Activated CD8-positive, alpha-beta memory T cell treated with anti-CD3 and anti-CD28 coated beads, Interleukin-2, amount 50 U/mL, for 1 hour (primary cell): Measurements from ENCODE around the gene CDH11.

ENCODE experiments used
- DNase-seq: peaks from one replicate; pipeline ENCODE4 v3.0.0-alpha.2; 2020; ENCODE audit errors: extremely low read depth

CDH11 gene, protein sequence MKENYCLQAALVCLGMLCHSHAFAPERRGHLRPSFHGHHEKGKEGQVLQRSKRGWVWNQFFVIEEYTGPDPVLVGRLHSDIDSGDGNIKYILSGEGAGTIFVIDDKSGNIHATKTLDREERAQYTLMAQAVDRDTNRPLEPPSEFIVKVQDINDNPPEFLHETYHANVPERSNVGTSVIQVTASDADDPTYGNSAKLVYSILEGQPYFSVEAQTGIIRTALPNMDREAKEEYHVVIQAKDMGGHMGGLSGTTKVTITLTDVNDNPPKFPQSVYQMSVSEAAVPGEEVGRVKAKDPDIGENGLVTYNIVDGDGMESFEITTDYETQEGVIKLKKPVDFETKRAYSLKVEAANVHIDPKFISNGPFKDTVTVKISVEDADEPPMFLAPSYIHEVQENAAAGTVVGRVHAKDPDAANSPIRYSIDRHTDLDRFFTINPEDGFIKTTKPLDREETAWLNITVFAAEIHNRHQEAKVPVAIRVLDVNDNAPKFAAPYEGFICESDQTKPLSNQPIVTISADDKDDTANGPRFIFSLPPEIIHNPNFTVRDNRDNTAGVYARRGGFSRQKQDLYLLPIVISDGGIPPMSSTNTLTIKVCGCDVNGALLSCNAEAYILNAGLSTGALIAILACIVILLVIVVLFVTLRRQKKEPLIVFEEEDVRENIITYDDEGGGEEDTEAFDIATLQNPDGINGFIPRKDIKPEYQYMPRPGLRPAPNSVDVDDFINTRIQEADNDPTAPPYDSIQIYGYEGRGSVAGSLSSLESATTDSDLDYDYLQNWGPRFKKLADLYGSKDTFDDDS

DNA sequence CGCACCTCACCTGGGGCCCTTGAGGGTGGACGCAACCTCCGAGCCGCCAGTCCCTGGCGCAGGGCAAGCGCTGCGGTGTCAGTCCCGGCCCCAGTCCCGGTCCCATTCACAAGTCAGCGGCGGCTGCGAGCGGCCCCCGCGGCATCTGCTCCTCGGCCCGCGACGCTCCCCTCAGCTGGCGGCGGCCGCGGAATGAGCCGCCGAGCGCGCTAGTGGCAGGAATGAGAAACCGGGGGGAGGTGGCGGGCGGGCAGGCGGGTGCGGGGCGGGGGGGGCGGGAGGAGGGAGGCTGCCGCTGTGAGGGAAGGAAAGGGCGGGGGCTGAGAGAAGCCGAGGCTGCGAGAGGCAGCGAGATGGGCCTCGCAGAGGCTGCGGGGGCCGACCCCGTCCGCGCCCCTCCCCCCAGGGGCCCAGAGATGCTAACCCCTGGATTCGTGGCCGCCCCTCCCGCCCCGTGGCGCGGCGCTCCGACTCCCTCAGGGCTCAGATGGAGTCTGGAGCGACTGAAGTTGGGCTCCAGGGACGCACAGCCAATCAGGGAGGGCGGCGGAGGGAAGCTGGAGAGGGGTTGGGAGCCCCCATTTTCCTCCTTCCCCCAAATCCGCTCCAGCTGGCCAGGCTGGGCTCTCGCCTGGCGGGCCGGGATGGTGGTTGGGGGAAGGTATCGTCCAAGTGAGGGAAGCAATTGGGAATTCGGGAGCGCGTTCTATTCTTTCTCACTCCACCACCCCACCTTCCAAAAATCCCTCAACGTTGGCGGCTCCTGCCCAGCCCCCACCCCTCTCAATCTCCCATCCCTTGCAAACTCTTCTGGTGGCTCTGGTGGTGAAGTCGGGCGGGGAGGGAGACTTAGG lies at the start of gene CDH11:
TSS of gene CDH11 (minus strand) at position 194 of the 854 bp plus-strand sequence. CDS start 117,194 bp downstream, outside the sequence.
- no peak for DNase-seq

DNA sequence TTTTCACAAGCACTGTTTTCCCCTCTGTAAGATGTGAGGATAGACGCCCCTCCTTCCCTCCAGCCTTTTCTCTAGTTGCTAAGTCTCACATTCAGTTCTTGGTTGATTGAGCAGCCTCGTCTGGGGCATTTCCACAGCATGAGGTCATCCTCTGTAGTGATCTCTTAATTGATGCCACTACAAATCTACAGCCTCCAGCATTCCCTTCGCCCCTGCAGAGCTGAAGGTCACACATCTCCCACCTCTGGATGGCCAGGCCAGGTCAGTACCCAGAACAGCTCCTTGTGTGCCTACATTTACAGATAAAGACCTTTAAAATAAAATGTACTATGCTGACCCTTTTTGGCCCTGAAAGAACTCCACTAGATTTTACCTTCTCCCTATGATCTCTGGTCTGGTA lies 32.5 kb upstream of the CDH11 start:
- no peak for DNase-seq

DNA sequence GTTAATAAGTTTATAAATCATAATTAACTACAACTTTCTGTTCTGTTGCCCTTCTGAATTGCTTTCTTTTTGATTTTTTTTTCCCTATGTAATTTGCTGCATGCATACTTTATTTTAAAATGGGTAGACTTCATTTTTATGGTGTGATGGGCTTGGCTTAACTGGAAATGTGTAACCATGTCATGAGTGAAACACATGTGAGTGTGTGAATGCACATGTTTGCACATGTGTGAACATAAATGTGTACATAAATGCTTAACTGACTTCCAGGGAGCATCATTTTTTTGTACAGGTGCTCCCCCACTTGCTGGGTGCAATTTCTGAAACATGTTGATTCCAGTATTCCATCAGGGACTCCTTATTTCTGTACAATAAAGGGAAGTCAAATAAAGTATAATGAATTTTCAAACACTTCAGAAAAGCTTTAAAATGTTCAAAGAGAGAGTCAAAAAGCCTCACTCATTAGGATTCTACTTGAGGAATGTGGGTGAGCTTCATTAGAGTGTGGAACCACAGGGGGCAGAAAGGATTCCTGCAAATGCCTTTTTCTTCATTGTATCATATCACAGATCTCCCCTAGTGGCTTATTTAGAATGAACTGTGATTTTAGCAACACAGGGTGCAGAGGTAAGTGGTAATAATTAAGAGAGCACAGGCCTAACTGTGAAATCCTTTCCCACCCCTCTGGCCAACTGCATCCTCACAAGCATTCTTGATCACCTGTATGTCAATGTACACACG lies 31.7 kb upstream of the CDH11 start:
- DNase-seq: no peak

DNA sequence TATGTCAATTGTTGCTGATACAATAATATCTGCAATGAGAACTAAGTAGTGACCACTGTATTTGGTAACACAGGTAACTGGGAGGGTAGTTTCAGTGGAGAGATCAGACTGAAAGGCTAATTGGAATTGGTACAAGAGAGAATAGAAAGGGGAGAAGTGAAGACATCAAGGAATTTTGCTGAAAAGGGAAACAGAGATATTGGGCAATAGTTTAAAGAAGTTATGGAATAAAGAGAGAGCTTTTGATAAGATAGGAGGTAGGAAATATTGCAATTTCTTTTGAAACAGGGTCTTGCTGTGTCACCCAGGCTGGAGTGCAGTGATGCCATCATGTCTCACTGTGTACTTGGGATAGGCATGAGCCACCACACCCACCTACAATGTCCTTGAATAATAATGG lies 26.9 kb upstream of the CDH11 start:
- DNase-seq: no peak

DNA sequence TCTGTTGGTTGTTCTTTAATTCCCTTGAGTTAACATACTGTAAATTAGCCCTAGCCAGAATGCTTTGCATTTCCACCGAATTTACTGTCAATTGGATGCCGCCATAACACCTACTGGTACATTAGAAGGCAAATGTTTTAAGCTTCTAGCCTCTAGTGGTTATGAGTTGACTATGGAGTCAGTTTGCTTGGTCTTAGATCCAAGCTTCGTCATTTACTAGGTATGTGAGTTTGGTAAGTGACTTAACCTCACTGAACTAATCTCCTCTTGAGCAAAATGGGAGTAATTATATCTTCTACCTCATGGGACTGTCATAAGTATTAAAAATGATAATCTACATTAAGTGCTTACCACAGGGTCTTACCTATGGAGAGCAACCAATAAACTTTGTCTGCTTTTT lies 20.4 kb upstream of the CDH11 start:
- DNase-seq: no peak

DNA sequence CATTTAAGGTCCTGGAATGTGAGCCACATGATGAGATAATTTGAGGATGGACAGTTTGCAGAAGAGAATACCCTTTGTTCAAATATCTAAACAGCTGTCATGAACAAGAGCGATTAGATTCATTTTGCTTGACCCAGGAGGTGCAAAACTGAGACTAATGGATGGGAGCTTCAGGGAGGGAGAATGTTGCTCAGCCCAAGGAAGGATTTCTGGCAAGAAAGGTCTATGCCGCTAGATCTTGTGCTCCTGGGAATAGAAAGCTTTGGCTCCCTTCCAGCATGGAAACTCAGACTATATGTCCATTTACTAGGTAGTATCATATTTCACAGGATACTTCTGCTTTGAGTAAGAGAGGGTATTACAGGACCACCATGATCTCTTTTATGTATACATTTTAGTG lies 14.8 kb upstream of the CDH11 start:
- no peak for DNase-seq

DNA sequence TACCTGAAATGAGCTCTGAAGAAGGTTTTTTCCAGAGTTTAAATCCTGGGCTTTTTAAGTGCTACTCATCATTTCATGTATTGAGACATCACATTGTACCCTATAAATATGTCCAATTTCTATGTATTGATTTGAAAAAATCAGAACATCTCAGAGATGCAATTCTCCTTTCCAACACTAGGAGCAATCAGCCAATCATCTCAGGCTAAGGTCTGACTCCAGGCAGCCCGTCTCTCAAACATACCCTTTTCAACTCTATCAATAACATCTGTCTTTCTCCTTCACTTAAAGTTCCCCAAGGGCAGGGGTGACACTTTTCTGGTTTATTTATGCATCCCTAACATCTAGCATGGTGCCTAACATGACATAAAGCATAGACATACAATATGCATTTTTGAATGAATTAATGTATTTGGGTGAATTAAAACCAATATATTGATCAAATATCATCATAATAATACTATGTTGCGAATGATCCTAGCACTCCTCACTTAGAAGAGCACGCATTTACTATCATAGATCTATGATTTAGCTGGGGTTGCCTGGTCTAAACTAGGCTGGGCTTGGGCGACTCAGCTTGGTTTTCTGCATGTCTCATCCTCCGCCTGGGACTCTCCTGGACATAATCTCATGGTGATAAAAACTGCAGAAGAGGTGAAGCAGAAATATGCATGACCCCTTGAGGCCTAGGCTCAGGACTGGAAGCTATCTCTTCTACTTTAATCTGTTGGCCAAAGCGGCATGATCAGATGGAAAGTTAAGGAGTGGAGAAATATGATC lies 5.2 kb upstream of the CDH11 start:
- no peak for DNase-seq

DNA sequence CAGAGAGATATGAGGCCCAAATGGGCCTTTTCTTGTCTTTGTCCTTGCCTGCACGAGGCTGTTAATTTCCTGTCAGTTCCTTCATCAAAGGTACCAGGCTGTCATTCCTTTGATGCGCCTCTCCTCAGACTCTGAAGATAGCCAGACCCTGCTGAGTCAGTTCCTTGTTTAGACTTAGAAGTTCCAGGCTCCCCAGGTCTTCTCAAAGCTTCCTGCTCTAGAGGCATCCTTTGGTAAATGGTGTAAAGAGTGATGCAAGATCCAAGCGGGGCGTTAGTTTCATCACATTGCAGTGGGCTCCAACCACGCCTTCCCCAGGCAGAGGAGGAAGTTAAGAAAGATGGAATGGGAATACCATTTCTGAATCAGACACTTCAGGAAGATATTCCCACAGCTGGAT lies 4.0 kb upstream of the CDH11 start:
- no peak for DNase-seq

DNA sequence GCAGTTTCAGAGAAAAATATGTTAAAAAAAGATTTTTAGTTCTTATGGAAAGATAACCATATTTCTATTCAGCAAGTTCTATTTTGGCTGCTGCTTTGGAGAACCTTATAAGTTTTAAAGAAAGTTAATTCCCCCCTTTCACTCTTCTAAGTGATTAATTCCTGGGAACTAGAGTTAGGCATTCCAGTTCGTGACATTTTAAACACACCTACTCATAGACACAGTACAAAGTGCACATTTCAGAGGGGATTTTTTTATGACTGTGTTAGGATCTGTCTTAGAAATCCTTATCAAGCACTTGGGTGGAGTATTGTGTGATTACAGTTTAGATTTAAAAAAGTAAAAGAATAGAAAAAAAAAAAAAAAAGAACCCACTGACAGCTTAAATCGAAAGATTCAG lies 3.5 kb upstream of the CDH11 start:
- no peak for DNase-seq

DNA sequence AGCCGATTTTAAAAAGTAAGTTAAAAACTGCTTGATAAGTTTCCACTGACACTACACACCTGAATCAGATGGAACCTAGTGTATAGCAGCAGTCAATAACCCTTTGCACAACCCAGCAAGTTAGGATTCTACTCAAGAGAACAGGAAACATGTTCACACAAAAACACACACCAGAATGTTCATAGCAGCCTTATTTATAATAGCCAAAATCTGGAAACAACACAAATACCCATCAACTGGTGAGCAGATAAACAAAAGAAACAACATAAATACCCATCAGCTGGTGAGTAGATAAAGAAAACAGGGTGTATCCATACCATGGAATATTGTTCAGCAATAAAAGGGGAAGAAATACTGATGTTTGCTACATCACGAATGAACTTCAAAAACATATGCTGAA lies 2.7 kb upstream of the CDH11 start:
- DNase-seq: no peak

DNA sequence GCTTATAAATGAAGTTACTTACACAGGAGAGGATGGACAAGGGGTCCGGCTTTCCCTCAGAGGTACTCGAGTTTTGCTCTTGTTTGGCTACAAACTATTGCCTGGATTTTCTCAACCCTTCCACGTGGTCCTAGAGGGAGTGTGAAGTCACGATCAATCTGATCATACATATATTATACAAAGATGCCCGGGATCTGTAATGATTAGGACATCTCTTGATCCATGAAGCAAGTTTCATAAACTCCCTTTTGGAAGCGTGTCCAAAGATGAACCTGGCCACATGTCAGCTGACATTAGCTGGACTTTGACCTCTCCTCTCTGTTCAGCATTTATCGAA lies 2.3 kb upstream of the CDH11 start:
- no peak for DNase-seq

DNA sequence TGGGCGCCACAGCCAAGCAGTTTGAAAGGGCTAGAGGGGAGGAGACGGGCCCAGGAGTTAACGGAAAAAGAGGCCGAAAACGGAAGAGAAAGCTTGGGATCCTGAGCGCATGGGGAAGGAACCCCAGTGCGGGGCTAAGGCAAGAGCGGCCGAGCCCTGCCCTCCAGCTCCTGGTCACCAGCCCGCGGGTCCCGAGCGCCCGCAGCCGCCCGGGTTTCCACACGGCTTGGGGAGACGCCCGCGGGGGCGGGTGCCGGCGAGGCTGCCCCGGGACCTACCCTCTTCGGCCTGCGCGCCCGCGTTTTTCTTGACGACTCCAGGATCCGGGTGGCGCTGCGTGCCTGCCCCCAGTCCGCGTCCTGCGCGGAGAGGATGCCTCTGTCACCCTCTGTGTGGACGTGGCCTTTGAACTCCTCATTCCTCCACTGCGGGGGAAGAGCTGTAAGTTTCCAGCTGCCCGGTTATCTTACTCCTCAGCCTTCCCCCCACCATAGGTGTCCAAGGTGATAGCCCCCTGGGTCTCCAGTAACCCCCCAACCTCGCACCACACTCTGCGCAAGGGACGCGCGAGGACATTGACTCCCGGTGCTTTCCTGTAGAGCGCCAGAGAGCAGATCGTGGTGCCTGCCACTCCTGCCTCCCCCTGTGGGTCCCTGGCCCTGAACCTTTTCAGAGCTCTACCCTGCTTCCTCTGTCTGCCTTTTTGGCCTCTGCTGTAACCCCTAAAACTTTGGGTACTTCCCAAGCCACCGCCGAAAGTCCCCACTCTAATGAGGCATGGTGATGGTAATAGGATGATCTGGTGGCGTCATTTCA lies 1.7 kb upstream of the CDH11 start:
- no peak for DNase-seq

DNA sequence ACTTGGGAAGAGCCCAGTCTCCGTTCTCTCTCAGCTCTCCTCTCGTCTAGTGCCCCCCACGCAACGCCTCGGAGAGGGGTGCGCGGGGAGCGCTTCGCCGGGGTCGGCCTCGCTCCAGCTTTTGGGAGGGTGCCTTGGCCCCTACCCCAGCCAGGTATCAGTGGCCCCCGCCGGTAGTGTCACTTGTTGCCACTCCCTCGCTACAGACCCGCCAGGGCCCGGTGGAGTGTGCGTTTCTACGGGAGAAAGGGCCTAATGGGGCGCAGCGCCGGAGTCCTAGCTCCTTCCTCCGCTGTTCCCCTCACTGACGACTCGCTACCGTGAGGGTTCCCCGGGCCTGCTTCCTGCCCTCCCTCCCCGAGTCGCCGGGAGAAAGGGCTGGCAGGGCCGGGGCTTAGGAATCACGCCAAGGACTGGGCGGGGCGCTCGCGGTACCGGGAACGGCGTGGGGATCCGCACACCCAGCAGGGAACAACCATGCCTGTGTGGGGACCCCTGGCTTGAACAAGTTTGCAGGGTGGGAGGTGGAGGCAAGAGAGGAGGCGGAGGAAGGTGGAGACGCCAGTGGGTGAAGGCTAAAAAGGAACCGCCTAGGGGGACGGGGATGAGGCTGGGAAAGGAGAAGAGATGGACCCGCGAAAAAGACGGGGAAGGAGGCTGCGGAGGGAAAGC lies 997 bp upstream of the CDH11 start:
- no peak for DNase-seq

DNA sequence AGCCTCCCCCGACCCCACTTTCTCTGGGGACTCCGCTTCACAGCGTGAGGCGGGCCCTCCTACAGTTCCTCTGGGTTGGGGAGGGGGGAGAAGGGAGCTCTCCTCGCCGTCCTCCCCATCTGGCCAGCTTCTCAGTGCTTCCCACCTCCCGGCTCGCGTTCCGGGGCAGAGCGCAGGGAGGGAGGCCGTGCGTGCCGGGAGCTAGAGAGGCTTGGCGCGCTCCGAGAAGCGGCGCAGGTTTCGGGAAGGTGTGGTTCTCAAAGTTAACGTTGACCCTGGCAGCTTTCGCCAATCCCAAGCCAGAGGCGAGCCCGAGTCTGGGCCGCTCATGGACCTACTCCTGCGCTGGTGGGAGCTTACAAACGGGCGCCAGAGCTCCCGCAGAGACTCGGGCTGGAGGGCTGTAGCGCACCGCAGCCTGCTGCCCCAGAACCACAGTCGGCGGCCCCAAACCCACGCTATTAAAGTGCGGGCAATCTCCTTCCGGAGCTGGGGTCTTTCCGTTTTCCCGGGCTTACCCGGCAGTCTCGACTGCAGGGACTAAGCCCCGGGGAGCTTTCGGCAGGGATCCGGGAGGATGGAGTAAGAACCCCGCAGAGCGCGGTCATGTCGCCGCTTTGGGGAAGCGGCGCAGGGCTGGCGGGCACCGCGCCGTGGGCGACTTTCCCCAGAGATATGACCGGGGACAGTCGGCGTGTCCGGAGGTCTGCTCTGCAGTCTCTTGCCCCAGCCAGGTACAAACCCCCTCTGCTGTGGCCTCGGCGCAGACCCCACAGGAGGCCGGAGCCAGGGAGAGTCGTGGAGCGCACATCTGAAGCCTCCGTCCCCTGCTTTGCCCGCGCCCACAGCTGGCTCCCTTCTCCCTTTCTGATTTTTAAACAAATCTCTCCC lies 787 bp downstream of the CDH11 start:
- DNase-seq: no peak

DNA sequence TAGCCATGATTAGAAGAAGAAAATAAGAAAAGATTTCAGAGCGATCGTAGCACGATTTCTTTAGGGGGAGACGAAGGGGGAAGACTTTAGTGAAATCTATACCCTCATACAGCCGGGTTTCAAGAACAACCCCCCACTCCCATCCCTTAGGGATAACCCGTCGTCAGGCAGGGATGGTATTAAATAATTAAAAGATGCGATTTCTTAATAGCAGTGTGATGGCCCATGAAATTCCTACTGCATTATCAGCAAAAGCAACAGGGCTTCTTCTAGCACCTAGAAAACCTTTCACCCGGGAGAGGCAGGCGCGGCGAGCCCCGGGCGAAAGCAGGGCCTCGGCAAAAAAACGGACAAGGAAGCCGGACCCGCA lies 1.4 kb downstream of the CDH11 start:
- DNase-seq: no peak

DNA sequence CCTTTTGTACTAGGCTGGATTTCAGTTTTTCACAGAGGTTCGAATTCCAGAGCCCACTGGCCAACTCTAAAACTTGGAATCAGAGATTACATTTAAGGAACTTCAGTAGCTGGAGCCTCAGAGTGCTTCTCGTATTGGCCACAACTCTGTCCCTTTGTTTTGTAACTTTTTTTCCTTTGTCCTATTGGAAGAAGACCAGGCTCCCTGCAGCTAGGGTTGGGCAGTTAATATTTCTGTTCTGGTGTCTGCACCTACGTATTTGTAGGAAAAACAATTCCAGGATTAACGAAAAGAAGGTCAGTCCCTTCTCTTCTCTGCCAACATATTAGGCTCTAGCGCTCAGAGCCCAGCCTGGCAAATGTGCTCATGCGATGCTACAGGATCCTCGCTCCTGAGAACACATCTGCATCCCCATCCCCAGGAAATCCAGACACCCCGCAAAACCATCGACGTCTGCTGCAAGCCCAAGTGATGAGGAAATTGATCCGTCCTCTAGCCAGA lies 1.9 kb downstream of the CDH11 start:
- DNase-seq: no peak

DNA sequence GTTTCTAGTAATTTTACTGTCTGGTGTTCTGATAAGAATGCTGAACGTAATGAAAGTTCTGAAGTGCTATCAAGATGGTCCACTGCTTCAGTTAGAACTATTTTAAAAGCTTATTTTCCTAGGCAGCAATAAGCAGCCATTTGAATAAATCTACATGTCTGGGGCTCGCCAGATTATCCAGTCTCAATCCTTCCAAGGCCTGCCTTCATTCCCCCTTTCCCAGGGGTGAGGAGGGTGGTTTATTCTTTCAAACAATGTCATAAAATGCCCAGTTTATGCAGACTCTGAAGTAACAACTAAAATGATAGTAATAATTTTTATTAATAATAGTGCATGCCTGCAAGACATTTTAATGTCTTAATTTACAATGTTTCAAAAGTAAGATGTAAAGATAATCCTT lies 2.4 kb downstream of the CDH11 start:
- no peak for DNase-seq

DNA sequence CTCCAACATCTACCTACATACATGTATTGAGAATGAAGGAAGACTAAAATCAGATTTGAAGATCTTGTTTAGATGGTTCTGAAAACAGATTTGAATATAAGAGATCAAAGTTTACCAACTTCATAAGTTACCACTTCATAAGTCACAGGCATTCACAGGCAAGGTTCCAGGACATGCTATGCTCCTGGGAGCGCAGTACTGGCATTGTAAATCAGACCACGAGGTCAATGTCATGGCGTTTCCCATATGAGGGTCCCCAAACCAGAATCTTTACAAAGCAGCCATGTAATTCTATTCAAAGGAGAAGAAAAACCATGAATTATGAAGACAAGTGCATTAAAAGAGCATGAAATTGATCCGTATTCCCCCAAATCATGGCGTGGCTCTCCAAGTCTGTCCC lies 3.0 kb downstream of the CDH11 start:
- DNase-seq: no peak
